GM18499 (cell line): ENCODE results near the gene PCDHGB3.
"Not testable (repeated sequence)": the region's sequence is repeated elsewhere in the genome, so short reads cannot be mapped to it uniquely, and the experiment has no call there.

Experiments used
- ATAC-seq: cut with Tn5 transposase; IDR thresholded peaks from one replicate; pipeline ENCODE4 v1.9.1; 2021; ENCODE audit warnings: moderate number of reproducible peaks; ENCODE audit not compliant: insufficient read depth, unreplicated experiment

Gene PCDHGB3

DNA sequence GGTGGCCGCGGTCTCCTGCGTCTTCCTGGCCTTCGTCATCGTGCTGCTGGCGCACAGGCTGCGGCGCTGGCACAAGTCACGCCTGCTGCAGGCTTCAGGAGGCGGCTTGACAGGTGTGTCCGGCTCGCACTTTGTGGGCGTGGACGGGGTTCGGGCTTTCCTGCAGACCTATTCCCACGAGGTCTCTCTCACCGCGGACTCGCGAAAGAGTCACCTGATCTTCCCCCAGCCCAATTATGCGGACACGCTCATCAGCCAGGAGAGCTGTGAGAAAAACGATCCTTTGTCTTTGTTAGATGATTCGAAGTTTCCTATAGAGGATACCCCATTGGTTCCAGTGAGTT lies 45.2 kb downstream of the PCDHGB3 start:
- ATAC-seq: not testable (repeated sequence)

DNA sequence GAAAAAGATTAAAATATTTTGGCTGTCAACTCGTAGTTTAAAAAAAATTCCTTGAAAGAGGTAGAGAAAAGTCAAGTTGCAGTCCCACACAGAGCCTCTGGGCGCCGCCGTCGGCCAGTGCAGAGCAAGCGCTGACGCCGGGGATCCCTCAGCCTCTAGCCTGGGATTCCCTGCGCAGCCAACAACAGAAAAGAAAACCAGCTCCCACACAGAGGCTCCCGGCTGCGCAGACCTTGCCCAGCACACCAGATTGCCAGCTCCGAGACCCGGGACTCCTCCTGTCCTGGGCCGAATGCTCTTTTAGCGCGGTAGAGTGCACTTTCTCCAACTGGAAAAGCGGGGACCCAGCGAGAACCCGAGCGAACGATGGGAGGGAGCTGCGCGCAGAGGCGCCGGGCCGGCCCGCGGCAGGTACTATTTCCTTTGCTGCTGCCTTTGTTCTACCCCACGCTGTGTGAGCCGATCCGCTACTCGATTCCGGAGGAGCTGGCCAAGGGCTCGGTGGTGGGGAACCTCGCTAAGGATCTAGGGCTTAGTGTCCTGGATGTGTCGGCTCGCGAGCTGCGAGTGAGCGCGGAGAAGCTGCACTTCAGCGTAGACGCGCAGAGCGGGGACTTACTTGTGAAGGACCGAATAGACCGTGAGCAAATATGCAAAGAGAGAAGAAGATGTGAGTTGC lies 47.6 kb downstream of the PCDHGB3 start, which contains the start of gene PCDHGB7:
TSS of gene PCDHGB7 (plus strand) at position 184 of the 679 bp plus-strand sequence. CDS start at position 367, 183 bp downstream.
- not testable (repeated sequence) for ATAC-seq

GRCh38 chr5:141419074-141419880 lies 49.2 kb downstream of the PCDHGB3 start:
- no peak for ATAC-seq

- ATAC-seq: no peak
Observed at GRCh38 chr5:141420855-141421488, 50.9 kb downstream of the PCDHGB3 start, which contains the start of gene PCDHGA11. TSS of gene PCDHGA11 (plus strand) at chr5:141421051. CDS start at chr5:141421228, 177 bp downstream.

GRCh38 chr5:141421489-141421855 lies 51.4 kb downstream of the PCDHGB3 start:
- ATAC-seq: no peak
